Measurements from ENCODE around the gene TESK2.

TESK2 gene

DNA sequence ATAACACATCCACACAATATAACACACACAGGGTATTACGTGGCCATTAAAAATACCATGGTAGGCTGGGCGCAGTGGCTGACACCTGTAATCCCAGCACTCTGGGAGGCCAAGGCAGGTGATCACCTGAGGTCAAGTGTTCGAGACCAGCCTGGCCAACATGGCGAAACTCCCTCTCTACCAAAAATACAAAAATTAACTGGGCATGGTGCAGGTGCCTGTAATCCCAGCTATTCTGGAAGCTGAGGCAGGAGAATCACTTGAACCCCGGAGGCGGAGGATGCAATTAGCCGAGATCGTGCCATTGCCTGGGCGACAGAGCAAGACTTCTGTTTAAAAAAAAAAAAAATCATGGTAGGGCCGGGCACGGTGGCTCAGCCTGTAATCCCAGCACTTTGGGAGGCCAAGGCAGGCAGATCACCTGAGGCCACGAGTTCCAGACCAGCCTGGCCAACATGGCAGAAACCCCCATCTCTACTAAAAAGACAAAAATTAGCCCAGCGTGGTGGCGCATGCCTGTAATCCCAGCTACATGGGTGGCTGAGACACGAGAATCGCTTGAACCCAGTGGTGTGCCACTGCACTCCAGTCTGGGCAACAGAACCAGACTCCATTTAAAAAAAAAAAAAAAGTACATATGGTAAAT is 188.3 kb downstream of the TESK2 start:
- DNase-seq = no peak

DNA sequence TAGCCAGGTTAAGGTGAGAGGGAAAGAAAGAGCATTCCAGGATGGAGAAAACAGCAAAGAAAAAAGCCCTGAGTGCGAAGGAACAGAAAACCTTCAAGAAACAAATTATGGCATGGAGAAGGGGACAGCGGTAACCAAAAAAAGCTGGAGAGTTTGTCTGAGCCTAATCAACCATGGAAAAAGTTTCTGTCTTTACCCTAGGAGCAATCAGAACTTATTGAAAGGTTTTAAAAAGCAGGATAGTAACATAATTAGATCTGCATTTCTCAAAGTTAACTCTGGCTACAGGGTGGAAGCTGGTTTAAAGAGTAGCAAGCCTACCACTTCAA is 190.3 kb downstream of the TESK2 start:
- DNase-seq = no peak

DNA sequence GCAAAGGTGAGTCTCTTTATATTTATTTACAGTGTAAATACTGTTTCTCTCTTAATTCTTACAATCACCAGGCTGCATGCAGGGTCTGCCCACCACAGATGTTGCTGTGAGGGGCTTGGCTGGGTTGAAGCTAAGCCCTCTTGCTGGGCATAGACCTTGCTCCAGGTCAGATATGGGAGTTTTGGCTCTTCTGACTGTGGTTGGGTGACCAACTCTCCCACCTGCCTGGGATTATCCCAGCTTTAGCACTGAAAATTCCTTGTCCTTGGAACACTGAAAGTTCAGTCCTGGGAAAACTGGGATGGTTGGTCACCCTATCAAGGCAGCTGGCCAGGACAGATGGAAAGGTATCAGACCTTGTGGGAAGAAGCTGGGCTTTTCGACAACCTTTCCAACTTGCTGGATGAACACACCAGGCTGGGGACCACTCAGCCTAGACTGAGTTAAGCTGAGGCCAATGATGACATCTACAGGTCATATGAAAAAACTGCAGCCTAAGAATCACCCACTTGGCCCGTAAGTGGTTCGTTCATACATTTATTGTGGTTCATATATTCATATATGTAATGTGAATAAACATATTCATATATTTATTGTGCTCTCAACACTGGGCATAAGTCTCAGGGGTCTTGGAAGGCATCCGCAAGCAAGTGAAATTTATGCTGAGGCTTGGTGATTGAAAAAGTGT is 190.8 kb downstream of the TESK2 start:
- peak; percentile 51 for DNase-seq

DNA sequence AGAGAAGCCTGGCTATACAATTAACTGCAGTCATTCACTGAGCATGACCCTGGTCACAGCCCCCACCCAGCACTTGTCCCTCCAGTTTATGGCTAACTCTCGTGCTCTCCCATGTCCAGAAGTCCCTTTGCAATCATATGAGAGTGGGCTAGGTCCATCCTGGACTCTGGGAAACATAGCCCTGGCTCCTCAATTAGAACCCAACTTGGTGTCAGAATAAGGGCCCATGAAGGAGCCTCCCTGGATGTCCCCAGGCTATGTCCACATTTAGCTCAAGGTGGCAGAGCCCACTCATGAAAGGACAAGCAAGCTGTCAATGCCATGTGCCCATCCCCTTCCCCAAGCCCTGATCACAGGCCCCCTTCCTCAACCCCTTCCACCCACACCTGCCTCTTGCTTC is 191.7 kb downstream of the TESK2 start:
- no peak for DNase-seq

DNA sequence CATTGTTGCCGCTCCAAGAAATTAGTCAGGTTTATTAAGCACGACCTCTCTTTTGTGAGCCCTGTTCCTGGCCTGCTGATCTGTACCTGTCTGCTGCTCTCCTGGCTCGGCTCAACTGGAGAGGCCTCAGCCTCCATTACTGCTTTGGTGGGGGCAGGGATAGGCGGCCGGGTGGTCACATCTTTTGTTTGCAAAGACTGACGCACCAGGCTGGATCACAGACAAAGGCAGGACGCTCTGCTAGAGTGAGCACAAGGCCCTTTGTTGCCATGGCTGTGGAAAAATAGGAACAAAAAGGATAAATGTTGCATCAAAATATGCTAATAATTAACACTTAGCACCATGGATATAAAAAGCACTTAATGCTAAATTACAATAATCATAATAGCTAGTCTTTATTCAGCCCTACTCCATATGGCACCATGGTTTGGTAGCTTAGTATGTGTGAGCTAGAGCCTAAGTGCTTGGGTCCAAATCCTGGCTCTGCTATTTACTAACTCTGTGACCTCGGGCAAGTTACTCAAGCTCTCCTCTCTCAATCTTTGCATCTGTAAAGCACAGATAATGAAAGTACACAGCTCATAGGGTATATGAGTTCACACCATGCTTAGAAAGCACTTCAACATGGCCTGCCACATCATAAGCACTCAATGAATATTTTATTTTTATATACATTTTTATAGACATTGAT is 193.2 kb downstream of the TESK2 start:
- no peak for DNase-seq

Data from CD4-positive, alpha-beta T cell treated with Interleukin-17A for 4 hours (primary cell).